Progenitor cell of endocrine pancreas (in vitro differentiated cells): ENCODE results near the gene BMP7. TPM values are rescaled to one million over a fixed set of nuclear protein-coding genes. Genes with fewer than 3 reads are reported as not detected.
A peak's percentile ranks its signal among the peaks of the same experiment; 100 is the strongest.
"Not testable (repeated sequence)": the region's sequence is repeated elsewhere in the genome, so short reads cannot be mapped to it uniquely, and the experiment has no call there.

Source experiments
- DNase-seq: peaks from one replicate; pipeline ENCODE4 v3.0.0; 2021; ENCODE audit warnings: low spot score; ENCODE audit not compliant: unreplicated experiment
- H3K27ac Mint-ChIP-seq: 2 replicates; pipeline ENCODE4 v1.8.0; 2021; ENCODE audit warnings: mild to moderate bottlenecking, moderate library complexity, mixed read lengths
- H3K27me3 Mint-ChIP-seq: 2 replicates; pipeline ENCODE4 v1.8.0; 2021; ENCODE audit warnings: mixed read lengths
- H3K36me3 Mint-ChIP-seq: 2 replicates; pipeline ENCODE4 v1.8.0; 2022; ENCODE audit warnings: mixed read lengths; ENCODE audit not compliant: insufficient read depth
- H3K4me1 Mint-ChIP-seq: 2 replicates; pipeline ENCODE4 v1.8.0; 2021; ENCODE audit warnings: low read depth, mixed read lengths
- H3K4me3 Mint-ChIP-seq: 2 replicates; pipeline ENCODE4 v1.8.0; 2021; ENCODE audit warnings: low read depth, mild to moderate bottlenecking, moderate library complexity, mixed read lengths
- H3K9me3 Mint-ChIP-seq: 2 replicates; pipeline ENCODE4 v1.8.0; 2021; ENCODE audit warnings: low read depth, mixed read lengths
- total RNA-seq: library from RNA; stranded (reverse); gene quantifications from 2 replicates; pipeline ENCODE4 v1.2.1, GENCODE V29; 2021
- TF ChIP-seq, protein P1 (sequence below): fragments of 200-600 bp; sonication (generic); IDR thresholded peaks from one replicate; pipeline ENCODE4 v1.5.0; 2021; ENCODE audit warnings: antibody characterized with exemption, mild to moderate bottlenecking; ENCODE audit not compliant: unreplicated experiment

BMP7 gene
- total RNA-seq, 1 donor from 2014 or later, result 35.4 TPM

DNA sequence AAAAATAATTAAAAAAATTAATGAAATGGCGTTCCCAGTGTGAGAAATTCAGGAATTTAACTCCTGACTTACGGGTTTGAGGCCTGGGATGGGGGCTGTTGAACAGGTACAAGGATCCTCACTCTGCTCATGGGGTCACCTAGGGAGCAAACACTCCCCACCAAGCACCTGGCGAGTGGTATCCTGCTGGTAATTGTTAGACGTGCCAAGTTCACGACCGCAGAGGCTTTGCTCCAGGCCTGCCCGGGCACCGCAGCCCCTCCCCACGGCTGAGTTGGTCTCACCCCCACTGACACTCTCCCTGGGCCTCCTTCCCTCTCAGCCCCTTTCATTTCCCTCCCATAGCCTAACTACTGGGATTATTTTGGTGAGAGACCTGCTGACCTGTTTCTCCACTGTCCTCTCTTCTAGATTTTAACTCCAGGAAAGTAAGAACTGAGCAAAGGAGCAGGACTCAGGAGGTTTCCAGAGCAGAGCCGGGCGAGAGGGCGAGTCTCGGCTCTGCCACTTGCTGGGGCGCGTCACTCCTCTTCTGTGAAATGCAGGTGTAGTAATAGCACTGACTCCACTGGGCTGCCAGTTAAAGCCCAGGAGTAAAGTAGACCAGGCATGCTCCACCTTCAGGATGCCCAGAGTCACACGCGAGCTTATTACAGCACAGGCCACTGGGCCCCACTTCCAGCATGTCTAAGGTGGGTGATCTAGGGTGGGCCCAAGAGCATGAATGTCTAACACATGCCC lies 22.8 kb downstream of the BMP7 start:
- Mint-ChIP-seq H3K27me3 (no peaks in the 10 kb centered on the region), H3K4me3 (no peak overlapping the region), H3K36me3 (peaks cover 20% of the 10 kb centered on the region), H3K9me3 (peaks cover 15% of the 10 kb centered on the region), H3K27ac (peak overlapping the region; percentile 53), H3K4me1 (peaks cover 16% of the 10 kb centered on the region)
- TF ChIP-seq, protein P1, sequence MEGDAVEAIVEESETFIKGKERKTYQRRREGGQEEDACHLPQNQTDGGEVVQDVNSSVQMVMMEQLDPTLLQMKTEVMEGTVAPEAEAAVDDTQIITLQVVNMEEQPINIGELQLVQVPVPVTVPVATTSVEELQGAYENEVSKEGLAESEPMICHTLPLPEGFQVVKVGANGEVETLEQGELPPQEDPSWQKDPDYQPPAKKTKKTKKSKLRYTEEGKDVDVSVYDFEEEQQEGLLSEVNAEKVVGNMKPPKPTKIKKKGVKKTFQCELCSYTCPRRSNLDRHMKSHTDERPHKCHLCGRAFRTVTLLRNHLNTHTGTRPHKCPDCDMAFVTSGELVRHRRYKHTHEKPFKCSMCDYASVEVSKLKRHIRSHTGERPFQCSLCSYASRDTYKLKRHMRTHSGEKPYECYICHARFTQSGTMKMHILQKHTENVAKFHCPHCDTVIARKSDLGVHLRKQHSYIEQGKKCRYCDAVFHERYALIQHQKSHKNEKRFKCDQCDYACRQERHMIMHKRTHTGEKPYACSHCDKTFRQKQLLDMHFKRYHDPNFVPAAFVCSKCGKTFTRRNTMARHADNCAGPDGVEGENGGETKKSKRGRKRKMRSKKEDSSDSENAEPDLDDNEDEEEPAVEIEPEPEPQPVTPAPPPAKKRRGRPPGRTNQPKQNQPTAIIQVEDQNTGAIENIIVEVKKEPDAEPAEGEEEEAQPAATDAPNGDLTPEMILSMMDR, result no peak
- no peak for DNase-seq

DNA sequence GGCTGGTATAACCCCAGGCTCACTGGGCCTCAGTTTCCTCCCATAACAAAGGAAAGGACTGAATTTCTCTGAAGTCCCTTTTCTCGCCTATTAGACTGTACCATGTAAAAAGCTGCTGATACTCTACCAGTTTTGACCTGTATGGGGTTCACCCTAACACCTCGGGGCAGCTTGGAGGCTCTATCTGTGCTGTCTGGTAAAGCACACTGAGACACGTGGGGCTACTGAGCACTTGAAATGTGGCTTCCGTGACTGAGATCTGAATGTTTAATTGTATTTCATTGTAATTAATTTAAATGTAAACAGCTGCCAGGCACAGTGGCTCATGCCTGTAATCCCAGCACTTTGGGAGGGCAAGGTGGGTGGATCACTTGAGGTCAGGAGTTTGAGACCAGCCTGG lies 24.0 kb downstream of the BMP7 start:
- H3K27ac Mint-ChIP-seq, result no peak overlapping the region
- H3K4me3 Mint-ChIP-seq, result no peak overlapping the region
- no peak for DNase-seq
- peaks cover 16% of the 10 kb centered on the region for H3K4me1 Mint-ChIP-seq
- peaks cover 1% of the 10 kb centered on the region for H3K27me3 Mint-ChIP-seq
- H3K9me3 Mint-ChIP-seq, result peaks cover 15% of the 10 kb centered on the region
- TF ChIP-seq, protein P1, result no peak
- peaks cover 19% of the 10 kb centered on the region for H3K36me3 Mint-ChIP-seq

DNA sequence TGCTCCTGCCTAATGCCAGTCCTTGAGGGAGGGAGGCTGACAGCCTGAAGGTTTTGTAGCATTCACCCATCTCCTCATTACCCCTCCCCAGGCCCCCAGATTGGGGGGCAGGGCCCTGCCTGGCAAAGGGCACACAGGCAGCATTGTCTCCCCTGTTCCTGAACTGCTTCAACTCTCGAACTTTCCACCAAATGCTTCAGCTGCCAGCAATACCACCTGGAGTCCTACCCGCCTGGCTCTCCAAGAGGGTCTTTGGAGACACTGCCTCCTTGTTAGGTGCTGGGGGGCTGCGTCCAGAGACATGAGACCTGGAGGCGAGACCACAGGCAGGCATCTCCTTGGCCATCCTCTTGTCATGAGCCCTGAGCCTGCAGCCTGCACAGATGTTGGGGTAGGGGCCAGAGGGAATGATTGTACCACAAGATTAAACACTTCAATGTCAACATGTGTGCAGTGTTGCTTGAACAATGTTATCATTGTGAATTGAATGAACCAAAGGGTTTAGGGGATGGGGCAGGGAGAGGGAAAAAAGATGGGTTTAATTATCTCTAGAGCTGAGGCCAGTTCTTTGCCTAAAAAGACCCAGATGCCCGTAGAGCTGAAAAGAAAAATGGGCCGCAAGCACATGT lies 25.0 kb downstream of the BMP7 start:
- Mint-ChIP-seq H3K27me3 (peaks cover 3% of the 10 kb centered on the region), H3K4me3 (no peak overlapping the region), H3K27ac (no peak overlapping the region), H3K36me3 (peaks cover 19% of the 10 kb centered on the region), H3K4me1 (peaks cover 19% of the 10 kb centered on the region), H3K9me3 (peaks cover 15% of the 10 kb centered on the region)
- TF ChIP-seq, protein P1, result no peak
- no peak for DNase-seq

DNA sequence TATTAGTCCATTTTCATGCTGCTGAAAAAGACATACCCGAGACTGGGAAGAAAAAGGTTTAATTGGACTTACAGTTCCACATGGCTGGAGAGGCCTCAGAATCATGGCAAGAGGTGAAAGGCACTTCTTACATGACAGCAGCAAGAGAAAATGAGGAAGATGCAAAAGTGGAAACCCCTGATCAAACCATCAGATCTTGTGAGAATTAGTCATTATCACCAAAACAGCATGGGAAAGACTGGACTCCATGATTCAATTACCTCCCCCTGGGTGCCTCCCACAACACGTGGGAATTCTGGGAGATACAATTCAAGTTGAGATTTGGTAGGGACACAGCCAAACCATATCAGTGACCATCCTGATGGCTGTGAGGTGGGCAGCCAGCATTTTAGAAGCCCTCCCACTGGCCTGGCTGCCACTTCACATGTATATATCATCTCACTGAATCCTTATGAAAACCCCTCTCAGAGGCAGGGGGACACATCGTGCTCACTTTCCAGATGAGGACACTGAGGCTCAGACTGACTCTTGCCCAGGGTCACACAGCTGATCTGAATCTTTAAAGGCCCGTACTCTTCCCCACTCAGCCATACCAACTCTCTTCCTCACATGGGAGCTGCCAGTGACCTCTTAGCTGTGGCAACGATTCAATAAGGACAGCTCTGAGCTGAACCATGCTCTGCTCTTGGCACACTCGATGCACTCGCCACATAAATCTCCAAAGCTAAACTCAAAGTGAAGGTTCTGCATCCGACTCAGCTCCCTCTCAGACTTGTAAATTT lies 25.7 kb downstream of the BMP7 start:
- no peak overlapping the region for H3K4me3 Mint-ChIP-seq
- H3K4me1 Mint-ChIP-seq, result peaks cover 26% of the 10 kb centered on the region
- no peak for DNase-seq
- peaks cover 7% of the 10 kb centered on the region for H3K27me3 Mint-ChIP-seq
- H3K9me3 Mint-ChIP-seq, result peaks cover 15% of the 10 kb centered on the region
- TF ChIP-seq, protein P1, result no peak
- H3K36me3 Mint-ChIP-seq, result peaks cover 19% of the 10 kb centered on the region
- H3K27ac Mint-ChIP-seq, result no peak overlapping the region

DNA sequence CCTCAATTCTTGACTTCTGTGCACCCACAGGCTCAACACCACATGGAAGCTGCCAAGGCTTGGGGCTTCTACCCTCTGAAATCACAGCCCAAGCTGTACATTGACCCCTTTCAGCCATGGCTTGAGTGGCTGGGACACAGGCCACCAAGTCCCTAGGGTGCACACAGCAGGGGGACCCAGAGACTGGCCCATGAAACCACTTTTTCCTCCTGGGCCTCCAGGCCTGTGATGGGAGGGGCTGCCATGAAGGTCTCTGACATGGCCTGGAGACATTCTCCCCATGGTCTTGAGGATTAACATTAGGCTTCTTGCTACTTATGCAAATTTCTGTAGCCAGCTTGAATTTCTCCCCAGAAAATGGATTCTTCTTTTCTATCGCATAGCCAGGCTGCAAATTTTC lies 26.7 kb downstream of the BMP7 start:
- H3K4me1 Mint-ChIP-seq, result peaks cover 37% of the 10 kb centered on the region
- H3K4me3 Mint-ChIP-seq, H3K27me3 Mint-ChIP-seq, DNase-seq, H3K27ac Mint-ChIP-seq: not testable (repeated sequence)
- H3K9me3 Mint-ChIP-seq, result peaks cover 15% of the 10 kb centered on the region
- H3K36me3 Mint-ChIP-seq, result peaks cover 19% of the 10 kb centered on the region

DNA sequence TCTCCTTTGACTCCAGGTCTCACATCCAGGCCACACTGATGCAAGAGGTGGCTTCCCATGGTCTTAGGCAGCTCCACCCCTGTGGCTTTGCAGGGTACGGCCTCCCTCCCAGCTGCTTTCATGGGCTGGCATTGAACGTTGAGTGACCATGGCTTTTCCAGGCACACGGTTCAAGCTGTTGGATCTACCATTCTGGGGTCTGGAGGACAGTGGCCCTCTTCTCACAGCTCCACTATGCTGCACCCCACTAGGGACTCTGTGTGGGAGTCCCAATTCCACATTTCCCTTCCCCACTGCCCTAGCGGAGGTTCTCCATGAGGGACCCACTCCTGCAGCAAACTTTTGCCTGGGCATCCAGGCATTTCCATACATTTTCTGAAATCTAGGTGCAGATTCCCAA lies 27.1 kb downstream of the BMP7 start:
- peaks cover 15% of the 10 kb centered on the region for H3K9me3 Mint-ChIP-seq
- H3K27ac Mint-ChIP-seq, H3K4me3 Mint-ChIP-seq, DNase-seq, H3K27me3 Mint-ChIP-seq: not testable (repeated sequence)
- peaks cover 41% of the 10 kb centered on the region for H3K4me1 Mint-ChIP-seq
- peaks cover 19% of the 10 kb centered on the region for H3K36me3 Mint-ChIP-seq
